DND-41 (cell line): ENCODE measurements around the gene NPHP4.

Source experiments
- CTCF ChIP-seq: IDR thresholded peaks from 2 replicates; pipeline ENCODE4 v1.5.1; 2012; ENCODE audit warnings: borderline replicate concordance, low read length, moderate library complexity, mild to moderate bottlenecking; ENCODE audit not compliant: poor library complexity, severe bottlenecking; ENCODE audit errors: extremely low read depth
- EZH2 ChIP-seq: IDR thresholded peaks from 3 replicates; pipeline ENCODE4 v1.6.1; 2012; ENCODE audit warnings: borderline replicate concordance, low read depth, mild to moderate bottlenecking, moderate library complexity, low read length, inconsistent platforms; ENCODE audit not compliant: severe bottlenecking

DNA sequence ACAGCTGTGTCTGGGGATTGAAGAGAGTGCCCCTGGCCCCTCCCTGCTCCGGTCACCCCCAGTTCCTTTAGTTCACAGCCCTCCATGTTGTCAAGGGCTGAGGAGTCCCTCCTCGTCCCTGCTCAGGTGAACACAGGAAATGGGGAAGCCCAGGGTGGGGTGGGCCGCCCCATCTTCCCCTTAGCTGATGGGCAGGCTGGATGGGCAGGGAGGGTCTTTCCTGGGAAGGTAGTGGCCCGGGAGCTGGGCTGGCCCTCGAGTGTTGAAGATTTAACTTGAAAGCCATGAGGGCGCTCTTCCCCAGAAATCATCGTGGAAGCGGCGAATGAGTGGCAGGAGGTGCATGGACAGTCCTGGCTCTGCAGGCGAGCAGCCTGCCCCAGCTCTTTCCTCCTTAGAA lies 18.3 kb upstream of the NPHP4 start:
- no peak for TF ChIP-seq CTCF
- TF ChIP-seq EZH2 = no peak
